Embryonic facial prominence (tissue), 1 donor: ENCODE measurements around the gene CCL16.
A peak's percentile ranks its signal among the peaks of the same experiment; 100 is the strongest.
"Not testable (repeated sequence)": the region's sequence is repeated elsewhere in the genome, so short reads cannot be mapped to it uniquely, and the experiment has no call there.

ENCODE experiments used
- DNase-seq: peaks from one replicate; pipeline ENCODE4 v3.0.0-alpha.2; 2016; ENCODE audit errors: extremely low spot score

CCL16 gene

DNA sequence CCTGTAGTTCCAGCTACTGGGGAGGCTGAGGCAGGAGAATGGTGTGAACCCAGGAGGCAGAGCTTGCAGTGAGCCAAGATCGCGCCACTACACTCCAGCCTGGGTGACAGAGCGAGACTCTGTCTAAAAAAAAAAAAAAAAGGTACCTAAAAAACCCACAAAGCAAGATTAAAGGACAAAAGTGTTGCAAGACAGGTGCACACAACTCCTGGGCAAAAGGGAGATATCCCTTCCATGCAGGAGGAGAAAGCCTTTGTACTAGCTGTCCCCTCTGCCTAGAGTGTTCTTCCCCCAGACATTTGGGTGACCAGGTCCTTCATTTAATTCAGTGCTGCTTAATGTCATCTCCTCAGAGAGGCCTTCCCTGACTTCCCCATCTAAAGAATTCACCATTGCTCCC is 42.8 kb downstream of the CCL16 start:
- DNase-seq: not testable (repeated sequence)

DNA sequence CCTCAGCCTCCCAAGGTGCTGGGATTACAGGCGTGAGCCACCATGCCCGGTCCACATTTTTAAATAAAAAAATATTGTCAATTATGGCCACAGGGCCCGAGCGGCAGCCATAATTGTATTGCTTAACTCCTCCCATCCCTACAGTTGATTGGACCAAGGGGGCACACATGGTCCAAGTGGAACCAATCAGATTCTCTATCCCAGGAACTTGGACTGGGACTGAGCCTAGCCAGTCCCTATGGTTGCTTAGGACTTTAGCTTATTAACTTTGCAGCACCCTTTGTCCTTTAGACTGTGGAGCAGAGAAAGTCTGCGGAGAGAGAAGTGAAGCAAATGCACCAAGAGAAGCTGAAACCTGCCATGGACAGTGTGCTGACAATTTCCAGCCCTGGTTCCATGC is 45.2 kb downstream of the CCL16 start:
- no peak for DNase-seq

DNA sequence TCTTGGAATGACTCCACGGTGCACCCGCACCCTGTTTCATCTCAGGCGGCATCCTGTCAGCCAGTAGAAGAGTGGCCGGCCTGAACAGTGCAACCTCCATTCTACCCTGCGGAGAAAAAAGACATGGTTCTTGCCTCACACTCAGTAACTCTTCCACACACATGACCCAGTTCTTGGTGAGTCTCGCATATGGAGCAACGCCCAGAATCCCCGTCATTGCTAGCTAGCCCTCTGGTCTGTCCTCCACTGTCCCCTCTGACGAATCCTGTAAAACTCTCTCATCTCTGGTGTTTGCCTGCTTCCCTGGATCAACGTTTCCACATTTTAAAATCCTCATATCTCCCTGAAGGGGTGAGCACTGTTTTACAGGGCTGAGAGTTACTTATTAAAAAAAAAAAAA is 46.5 kb downstream of the CCL16 start:
- no peak for DNase-seq

DNA sequence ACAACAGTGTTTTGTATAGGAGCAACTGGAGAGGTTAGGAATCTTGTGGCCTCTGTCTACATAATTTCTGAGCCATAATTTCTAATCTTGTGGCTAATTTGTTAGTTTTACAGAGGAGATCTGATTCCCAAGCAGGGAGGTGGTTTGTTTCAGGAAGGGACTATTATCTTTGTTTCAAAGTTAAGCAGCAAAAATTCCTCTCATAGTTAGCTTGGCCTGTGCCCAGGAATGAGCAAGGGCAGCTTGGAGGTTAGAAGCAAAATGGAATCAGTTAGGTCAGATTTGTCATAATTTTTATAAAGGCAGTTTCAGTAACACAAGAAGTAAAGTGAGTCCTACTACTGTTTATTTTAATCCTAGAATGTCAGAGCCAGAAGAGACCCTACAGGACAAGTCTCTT is 48.7 kb downstream of the CCL16 start:
- DNase-seq: no peak

DNA sequence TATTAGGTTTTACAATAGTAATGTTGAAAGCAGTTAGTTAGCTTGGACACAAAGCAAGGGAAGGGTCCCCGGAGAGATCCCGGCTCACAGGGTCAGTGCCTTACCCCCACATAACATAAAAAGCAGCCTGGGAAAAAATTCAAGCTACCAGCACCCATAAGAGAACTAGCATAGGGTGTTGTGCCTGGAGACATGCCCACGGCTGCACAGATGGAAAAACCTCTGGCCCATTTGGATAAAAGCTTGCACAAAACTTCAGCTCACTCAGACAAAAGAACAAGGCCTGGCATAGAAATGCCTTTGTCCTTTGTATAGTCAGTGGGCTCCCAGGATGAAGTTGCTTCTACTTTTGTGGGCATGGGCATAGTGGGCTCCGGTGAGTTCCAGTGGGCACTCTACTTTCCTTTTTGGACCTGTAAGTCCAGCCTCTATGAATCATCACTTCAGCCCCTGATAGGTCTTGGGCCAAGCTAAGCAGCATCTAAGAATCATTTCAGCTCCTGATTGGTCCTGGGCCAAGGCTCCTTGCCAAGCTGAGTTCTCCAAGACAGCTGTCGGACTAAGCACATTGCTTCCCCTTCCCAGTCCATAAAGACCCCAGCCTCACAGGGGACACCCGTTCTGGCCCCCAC is 49.4 kb downstream of the CCL16 start:
- no peak for DNase-seq

DNA sequence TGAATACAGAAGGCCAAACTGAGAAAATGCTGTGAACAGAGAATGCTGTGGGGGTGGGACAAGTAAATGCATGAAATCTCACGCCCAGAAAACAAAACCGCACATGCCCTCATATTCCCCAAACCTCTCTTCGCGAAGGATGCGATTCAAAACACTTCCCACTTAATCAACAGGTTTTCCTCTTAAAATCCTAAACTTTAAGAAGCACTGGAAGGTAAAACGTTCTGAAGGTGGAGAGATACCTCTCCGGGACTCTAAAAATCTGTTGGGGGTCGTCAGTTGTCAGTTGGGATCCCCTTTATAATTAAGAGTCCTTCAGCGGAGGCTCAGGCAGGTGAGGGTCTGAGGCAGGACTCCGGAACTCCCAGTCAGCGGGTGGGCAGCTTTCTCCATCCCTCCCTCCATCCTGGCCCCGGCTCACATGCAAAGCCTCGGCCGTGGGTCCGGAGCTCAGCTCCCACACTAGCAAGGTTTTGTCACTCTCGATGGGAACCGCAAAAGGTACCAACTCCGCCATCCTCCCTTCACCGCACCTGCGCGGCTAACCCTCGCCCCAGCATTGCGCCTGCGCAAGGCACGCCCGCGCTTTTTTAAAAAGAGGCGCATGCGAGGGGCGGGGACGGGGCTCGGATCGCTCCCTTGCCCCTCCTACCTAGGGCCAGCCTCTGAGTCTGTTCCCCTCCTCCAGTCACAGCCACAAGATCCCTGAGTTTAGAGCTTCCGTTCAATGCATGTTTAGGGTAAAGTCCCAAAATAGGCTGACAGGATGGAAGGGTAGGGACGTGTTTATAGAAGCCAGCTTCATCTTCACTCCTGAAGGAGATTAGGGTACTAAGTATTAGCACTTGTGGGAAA is 50.9 kb downstream of the CCL16 start, which contains the start of gene RDM1:
Gene RDM1, minus strand, starts transcription at position 563 of the 855 bp plus-strand sequence. Its CDS starts 46 bp downstream, at position 517.
- DNase-seq: peak; percentile 62

DNA sequence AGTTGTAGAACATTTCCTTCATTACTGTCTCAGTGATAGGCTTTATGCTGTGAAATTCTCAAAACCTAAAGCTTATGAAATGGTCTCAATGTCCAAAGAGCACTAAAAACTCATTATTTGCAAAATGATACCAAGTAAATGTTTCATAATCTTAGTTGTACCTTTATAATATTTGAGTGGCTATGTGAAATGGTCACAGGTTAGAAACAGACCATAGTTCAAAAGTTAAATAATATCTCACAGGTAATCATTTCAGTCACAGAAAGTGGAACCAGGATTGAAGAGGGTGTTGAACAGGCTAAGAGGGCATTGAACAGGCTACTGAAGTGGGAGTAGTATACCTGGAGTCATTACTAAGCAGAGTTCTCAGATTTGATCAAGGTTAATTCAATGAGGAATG is 53.6 kb downstream of the CCL16 start:
- no peak for DNase-seq
